ENCODE results near the gene ALX3. TPM values are rescaled to one million over a fixed set of nuclear protein-coding genes. Genes with fewer than 3 reads are reported as not detected.
"Not testable (repeated sequence)": the region's sequence is repeated elsewhere in the genome, so short reads cannot be mapped to it uniquely, and the experiment has no call there.

ALX3 gene
- total RNA-seq, 1 donor from 2014 or later, result not detected

DNA sequence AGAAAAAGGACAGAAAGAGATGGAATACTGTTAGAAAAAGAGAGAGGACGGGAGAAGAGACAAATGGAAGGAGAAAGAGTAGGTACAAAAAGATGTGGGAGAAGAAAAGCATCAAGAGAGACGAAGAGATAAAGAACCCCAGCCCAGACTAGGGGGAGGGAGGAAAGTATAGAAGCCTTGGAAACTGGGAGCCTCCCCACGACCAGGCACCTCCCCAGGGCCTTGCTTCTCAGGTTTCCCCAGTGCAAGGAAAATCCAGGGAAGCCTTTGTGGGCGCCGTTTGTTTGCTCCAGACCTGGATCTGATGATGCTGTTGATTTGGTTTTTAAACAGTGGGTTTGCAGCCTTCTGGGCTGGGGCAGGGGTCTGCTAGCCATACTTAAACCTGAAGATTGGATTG, 15.2 kb upstream of the ALX3 start:
- Mint-ChIP-seq H3K27me3 (ENCODE audit: insufficient read depth) (peaks cover 37% of the 10 kb centered on the region), H3K9me3 (no peaks in the 10 kb centered on the region), H3K27ac (no peak overlapping the region), H3K4me1 (ENCODE audit: low read depth) (peaks cover 35% of the 10 kb centered on the region), H3K4me3 (peak overlapping the region; percentile 11), H3K36me3 (ENCODE audit: low read depth) (no peaks in the 10 kb centered on the region)
- intact Hi-C loops (cut with micrococcal nuclease), result loop anchor here (5.0 kb wide), 1 partner anchor 62 kb away; no protein-coding TSS in a partner anchor
- no peak for DNase-seq (ENCODE audit: low spot score)

DNA sequence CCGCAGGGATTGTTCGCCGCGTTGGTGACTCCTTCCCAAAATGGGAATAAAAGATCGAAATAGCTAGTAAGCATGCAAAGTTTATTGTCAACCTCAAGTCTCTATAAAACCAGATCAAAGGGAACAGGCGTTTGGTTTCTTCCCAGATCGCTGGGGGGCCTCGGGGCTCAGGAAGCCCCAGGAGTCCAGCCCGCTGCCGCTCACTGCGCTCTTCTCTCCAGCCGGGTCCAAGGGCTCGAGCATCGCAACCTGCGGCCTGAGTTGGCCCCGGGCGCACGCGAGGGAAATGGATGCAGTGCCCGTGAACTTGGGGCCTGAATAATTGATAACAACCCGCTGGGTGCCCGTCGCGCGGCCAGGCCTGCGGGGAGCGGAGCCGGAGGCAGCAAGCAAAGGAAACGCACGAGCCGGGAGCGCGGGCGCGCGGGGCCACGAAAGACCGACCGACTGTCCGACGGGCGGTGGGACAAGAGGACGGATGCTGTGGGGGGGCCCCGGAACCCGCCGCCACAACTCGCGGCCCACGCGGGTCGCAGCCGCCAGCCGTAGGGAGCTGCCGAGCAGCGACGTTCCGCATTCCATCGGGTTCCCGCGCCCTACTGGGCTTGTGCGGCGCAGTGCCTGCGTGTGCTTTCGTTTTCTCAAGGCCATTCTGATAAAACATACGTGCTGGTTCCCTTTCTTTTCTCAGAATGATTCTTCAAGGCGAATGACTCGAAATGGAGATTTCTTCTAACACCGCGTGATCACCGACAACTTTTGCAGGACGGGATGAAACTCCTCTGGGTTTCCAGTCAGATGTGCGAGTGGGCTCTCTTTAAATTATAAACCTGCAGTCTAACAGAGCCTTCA, 14.0 kb upstream of the ALX3 start:
- peaks cover 40% of the 10 kb centered on the region for H3K27me3 Mint-ChIP-seq (ENCODE audit: insufficient read depth)
- H3K36me3 Mint-ChIP-seq (ENCODE audit: low read depth), result no peaks in the 10 kb centered on the region
- H3K9me3 Mint-ChIP-seq, result no peaks in the 10 kb centered on the region
- H3K4me3 Mint-ChIP-seq, result peak overlapping the region; percentile 84
- intact Hi-C loops (cut with micrococcal nuclease), result loop anchor here (5.0 kb wide), 1 partner anchor 63 kb away; no protein-coding TSS in a partner anchor
- peak overlapping the region; percentile 35 for H3K27ac Mint-ChIP-seq
- DNase-seq (ENCODE audit: low spot score), result peak; percentile 24
- peaks cover 35% of the 10 kb centered on the region for H3K4me1 Mint-ChIP-seq (ENCODE audit: low read depth)

GRCh38 chr1:110083866-110084226, 13.4 kb upstream of the ALX3 start:
- Mint-ChIP-seq H3K4me1 (ENCODE audit: low read depth) (peaks cover 35% of the 10 kb centered on the region), H3K27me3 (ENCODE audit: insufficient read depth) (peaks cover 44% of the 10 kb centered on the region), H3K9me3 (no peaks in the 10 kb centered on the region), H3K36me3 (ENCODE audit: low read depth) (no peaks in the 10 kb centered on the region), H3K27ac (peak overlapping the region; percentile 35), H3K4me3 (peak overlapping the region; percentile 84)
- no peak for DNase-seq (ENCODE audit: low spot score)
- intact Hi-C loops (cut with micrococcal nuclease), result loop anchor here (1.0 kb wide), 1 partner anchor 15 kb away; no protein-coding TSS in a partner anchor

GRCh38 chr1:110083061-110083865, 12.8 kb upstream of the ALX3 start:
- peak overlapping the region; percentile 84 for H3K4me3 Mint-ChIP-seq
- peaks cover 46% of the 10 kb centered on the region for H3K27me3 Mint-ChIP-seq (ENCODE audit: insufficient read depth)
- intact Hi-C loops (cut with micrococcal nuclease), result loop anchor here (1.0 kb wide), 1 partner anchor 14 kb away; no protein-coding TSS in a partner anchor
- H3K9me3 Mint-ChIP-seq, result no peaks in the 10 kb centered on the region
- no peaks in the 10 kb centered on the region for H3K36me3 Mint-ChIP-seq (ENCODE audit: low read depth)
- DNase-seq (ENCODE audit: low spot score), result no peak
- peaks cover 35% of the 10 kb centered on the region for H3K4me1 Mint-ChIP-seq (ENCODE audit: low read depth)
- peak overlapping the region; percentile 71 for H3K27ac Mint-ChIP-seq

DNA sequence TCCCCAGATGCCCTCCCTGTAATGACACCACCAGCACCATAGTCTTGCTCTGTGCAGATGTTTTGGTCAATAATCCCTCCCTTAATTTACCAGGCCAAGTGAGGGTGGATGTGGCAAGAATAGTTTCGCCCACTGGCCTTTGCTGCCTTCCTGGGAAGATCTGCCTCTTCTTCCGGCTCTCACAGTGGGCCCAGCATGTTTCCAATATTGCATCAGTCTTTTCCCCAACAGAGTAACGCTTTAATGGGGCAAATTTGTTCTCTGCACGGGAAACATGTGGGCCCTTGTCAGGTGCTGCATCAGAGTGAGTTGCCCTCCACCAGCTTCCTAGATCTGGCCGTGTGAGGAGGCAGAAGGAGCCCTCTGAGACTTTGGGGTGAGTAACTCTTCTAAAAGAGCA, 12.0 kb upstream of the ALX3 start:
- H3K4me1 Mint-ChIP-seq (ENCODE audit: low read depth), result peaks cover 35% of the 10 kb centered on the region
- DNase-seq (ENCODE audit: low spot score), result no peak
- H3K9me3 Mint-ChIP-seq, result no peaks in the 10 kb centered on the region
- H3K4me3 Mint-ChIP-seq, result peak overlapping the region; percentile 21
- no peak overlapping the region for H3K27ac Mint-ChIP-seq
- intact Hi-C loops (cut with micrococcal nuclease), result no loop called here
- peaks cover 43% of the 10 kb centered on the region for H3K27me3 Mint-ChIP-seq (ENCODE audit: insufficient read depth)
- H3K36me3 Mint-ChIP-seq (ENCODE audit: low read depth), result no peaks in the 10 kb centered on the region

- Mint-ChIP-seq H3K4me1 (ENCODE audit: low read depth) (peaks cover 30% of the 10 kb centered on the region), H3K27me3 (ENCODE audit: insufficient read depth) (peaks cover 32% of the 10 kb centered on the region), H3K4me3 (no peak overlapping the region), H3K36me3 (ENCODE audit: low read depth) (no peaks in the 10 kb centered on the region), H3K9me3 (no peaks in the 10 kb centered on the region), H3K27ac (no peak overlapping the region)
- intact Hi-C loops (cut with micrococcal nuclease), result no loop called here
- DNase-seq (ENCODE audit: low spot score), result no peak
These were observed 10.6 kb upstream of the ALX3 start for GRCh38 chr1:110081061-110081460.

- H3K4me1 Mint-ChIP-seq (ENCODE audit: low read depth), result peaks cover 22% of the 10 kb centered on the region
- H3K4me3 Mint-ChIP-seq; intact Hi-C loops (cut with micrococcal nuclease); DNase-seq (ENCODE audit: low spot score); H3K9me3 Mint-ChIP-seq; H3K36me3 Mint-ChIP-seq (ENCODE audit: low read depth); H3K27ac Mint-ChIP-seq: not testable (repeated sequence)
- peaks cover 33% of the 10 kb centered on the region for H3K27me3 Mint-ChIP-seq (ENCODE audit: insufficient read depth)
These were observed 9.5 kb upstream of the ALX3 start for GRCh38 chr1:110079995-110080394.

GRCh38 chr1:110076789-110077500, 6.5 kb upstream of the ALX3 start:
- Mint-ChIP-seq H3K9me3 (no peaks in the 10 kb centered on the region), H3K27me3 (ENCODE audit: insufficient read depth) (peaks cover 47% of the 10 kb centered on the region)
- intact Hi-C loops (cut with micrococcal nuclease), result no loop called here

GRCh38 chr1:110074166-110074565, 3.7 kb upstream of the ALX3 start:
- H3K4me3 Mint-ChIP-seq, result no peak overlapping the region
- no peak for DNase-seq (ENCODE audit: low spot score)
- peaks cover 60% of the 10 kb centered on the region for H3K27me3 Mint-ChIP-seq (ENCODE audit: insufficient read depth)
- intact Hi-C loops (cut with micrococcal nuclease), result no loop called here
- H3K27ac Mint-ChIP-seq, result no peak overlapping the region
- H3K9me3 Mint-ChIP-seq, result no peaks in the 10 kb centered on the region
- H3K4me1 Mint-ChIP-seq (ENCODE audit: low read depth), result no peaks in the 10 kb centered on the region
- H3K36me3 Mint-ChIP-seq (ENCODE audit: low read depth), result peaks cover 3% of the 10 kb centered on the region

More at GRCh38 chr1:110076789-110077500, 6.5 kb upstream of the ALX3 start:
- Mint-ChIP-seq H3K27ac (no peak overlapping the region), H3K4me1 (ENCODE audit: low read depth) (no peaks in the 10 kb centered on the region), H3K36me3 (ENCODE audit: low read depth) (no peaks in the 10 kb centered on the region), H3K4me3 (no peak overlapping the region)
- DNase-seq (ENCODE audit: low spot score), result no peak

DNA sequence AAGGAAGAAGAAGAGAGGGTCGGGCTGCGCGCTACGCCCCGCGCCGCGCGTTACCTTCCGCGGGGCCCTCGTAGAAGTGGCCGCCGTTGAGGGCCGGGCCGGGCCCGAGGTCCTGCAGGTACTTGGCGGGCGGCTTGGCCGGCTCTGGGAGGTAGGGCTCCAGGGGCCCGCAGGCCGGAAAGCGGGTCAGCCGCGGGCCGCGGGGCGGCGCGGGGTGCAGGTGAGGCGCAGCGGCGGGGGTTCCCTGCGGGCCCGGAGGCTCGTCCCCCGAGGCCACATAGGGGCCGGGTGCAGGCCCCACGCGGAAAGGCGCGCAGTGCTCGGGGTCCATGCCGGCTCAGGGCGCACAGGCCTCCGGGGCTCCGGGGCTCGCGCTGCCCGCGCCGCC, 196 bp downstream of the ALX3 start:
- H3K4me1 Mint-ChIP-seq (ENCODE audit: low read depth), result peaks cover 12% of the 10 kb centered on the region
- intact Hi-C loops (cut with micrococcal nuclease), result no loop called here
- DNase-seq (ENCODE audit: low spot score), result no peak
- H3K27ac Mint-ChIP-seq, result no peak overlapping the region
- no peak overlapping the region for H3K4me3 Mint-ChIP-seq
- H3K9me3 Mint-ChIP-seq, result no peaks in the 10 kb centered on the region
- H3K27me3 Mint-ChIP-seq (ENCODE audit: insufficient read depth), result peaks cover 75% of the 10 kb centered on the region
- peaks cover 7% of the 10 kb centered on the region for H3K36me3 Mint-ChIP-seq (ENCODE audit: low read depth)

DNA sequence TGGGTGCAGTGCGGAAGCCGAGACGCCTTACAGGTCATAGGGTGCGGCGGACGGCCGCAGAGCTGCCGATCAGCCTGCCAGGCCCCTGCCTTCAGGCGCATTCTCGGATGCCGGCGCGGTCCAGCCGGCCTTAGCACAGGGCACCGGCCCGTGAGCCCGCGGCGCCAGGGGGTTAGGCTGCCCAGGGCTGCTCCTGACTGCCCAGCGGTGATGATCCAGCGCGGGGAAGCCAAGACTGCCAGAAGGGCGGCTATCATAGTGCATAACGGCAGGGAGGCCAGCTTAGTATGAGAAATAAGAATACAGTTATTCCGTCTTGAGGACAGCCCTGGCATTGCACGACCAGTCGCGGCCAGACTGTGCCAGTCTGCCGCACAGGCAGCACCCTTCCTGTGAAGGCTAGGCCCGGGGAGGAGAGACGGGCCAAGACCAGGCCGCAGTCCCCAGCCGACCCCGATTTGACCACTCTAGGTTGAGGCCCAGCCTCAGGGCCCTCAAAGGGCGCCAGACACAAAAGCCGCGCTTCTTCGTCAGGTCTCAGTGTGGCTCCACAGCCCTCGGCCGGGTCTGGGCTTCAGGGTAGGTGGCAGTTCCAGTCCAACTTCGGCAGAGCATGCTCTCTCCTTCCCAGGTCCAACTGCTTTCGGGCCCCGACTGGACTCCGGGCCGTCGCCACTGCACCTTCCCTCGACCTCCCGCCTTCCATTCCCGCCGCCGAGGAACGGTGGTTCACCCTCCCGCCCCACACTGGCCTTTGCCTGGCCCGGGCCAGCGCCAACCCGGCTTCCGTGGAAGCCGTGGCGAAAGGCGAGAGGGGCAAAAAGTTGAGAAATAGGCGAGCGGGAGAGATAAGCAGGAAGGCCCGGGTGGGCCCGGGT, 829 bp downstream of the ALX3 start:
- no peak for DNase-seq (ENCODE audit: low spot score)
- intact Hi-C loops (cut with micrococcal nuclease), result loop anchor here (1.0 kb wide), 1 partner anchor 14 kb away; no protein-coding TSS in a partner anchor
- no peaks in the 10 kb centered on the region for H3K9me3 Mint-ChIP-seq
- no peak overlapping the region for H3K27ac Mint-ChIP-seq
- H3K36me3 Mint-ChIP-seq (ENCODE audit: low read depth), result peaks cover 7% of the 10 kb centered on the region
- peaks cover 70% of the 10 kb centered on the region for H3K27me3 Mint-ChIP-seq (ENCODE audit: insufficient read depth)
- no peak overlapping the region for H3K4me3 Mint-ChIP-seq
- peaks cover 12% of the 10 kb centered on the region for H3K4me1 Mint-ChIP-seq (ENCODE audit: low read depth)
